ENCODE measurements around the gene ATXN7L3.

The ATXN7L3 gene

DNA sequence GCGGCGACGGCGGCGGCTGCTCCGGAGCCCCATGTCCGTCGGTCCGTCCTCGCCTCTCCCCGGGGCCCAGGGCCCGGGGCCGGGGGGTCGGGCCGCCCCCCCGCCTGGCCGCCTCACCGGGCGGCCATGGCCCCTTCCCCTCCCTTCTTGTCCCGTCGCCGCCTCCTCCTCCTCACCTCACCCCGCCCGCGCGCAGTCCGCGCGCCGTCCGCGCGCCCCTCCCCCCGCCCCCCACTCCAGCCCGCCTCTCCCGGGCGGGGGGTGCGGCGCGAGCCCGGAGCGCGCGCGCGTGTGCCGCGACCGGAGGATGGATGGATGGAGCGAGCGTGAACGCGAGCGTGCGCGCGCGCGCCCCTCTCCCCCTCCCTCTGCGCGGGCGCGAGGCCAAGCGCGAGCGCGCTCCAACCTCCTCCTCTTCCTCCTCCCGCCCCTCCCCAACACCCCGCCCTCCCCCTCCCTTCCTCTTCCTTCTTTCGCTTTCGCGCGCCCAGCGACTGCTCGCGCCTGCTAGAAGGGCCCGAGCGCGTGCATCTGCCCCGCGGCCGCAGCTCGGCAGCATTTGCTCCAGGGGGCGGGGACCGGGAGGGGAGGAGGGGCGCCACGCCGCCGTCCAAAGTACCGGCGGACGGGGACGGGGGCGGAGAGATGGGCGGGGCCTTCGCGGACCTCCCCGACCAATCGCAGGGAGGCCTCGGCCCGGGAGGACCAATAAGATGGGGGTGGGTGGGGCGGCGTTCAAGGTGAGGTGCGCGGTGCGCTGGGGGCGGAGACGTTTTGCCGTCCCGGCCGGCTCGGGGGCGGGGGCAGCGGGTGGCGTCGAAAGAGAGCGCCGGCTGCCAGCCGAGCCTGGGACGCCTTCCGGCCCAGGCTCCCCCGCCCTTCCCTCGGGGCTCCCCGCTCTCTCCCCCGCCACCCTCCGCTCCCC lies at the start of gene ATXN7L3 (continued):
- TF ChIP-seq, protein P1, sequence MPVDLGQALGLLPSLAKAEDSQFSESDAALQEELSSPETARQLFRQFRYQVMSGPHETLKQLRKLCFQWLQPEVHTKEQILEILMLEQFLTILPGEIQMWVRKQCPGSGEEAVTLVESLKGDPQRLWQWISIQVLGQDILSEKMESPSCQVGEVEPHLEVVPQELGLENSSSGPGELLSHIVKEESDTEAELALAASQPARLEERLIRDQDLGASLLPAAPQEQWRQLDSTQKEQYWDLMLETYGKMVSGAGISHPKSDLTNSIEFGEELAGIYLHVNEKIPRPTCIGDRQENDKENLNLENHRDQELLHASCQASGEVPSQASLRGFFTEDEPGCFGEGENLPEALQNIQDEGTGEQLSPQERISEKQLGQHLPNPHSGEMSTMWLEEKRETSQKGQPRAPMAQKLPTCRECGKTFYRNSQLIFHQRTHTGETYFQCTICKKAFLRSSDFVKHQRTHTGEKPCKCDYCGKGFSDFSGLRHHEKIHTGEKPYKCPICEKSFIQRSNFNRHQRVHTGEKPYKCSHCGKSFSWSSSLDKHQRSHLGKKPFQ (tag by site-specific recombination; IDR thresholded peaks at IDR 0.05) = no peak
- TF ChIP-seq ZNF76 (tag by site-specific recombination; IDR thresholded peaks at IDR 0.05; ENCODE audit: borderline replicate concordance, low read depth) (no peak), ZFHX2 (tag by site-specific recombination; conservative IDR thresholded peaks at IDR 0.05) (peak; percentile 13; the same call in 1 of the 2 replicates), SP7 (tag by site-specific recombination; IDR thresholded peaks at IDR 0.05) (no peak), KLF1 (tag by site-specific recombination; IDR thresholded peaks at IDR 0.05) (0 out of 2 replicates have a peak, but pooled peaks have one; percentile 35), ZNF266 (tag by site-specific recombination; IDR thresholded peaks at IDR 0.05; ENCODE audit: low read depth) (no peak), ZBTB48 (tag by site-specific recombination; IDR thresholded peaks at IDR 0.05) (no peak), ZNF138 (tag by site-specific recombination; IDR thresholded peaks at IDR 0.05; ENCODE audit: borderline replicate concordance) (no peak), ZNF335 (tag by site-specific recombination; conservative IDR thresholded peaks at IDR 0.05) (no peak), SP3 (tag by site-specific recombination; IDR thresholded peaks at IDR 0.05) (peak; percentile 95), ZNF292 (tag by site-specific recombination; IDR thresholded peaks at IDR 0.05; ENCODE audit: borderline replicate concordance, low read depth) (no peak), SCRT1 (tag by site-specific recombination; IDR thresholded peaks at IDR 0.05; ENCODE audit: borderline replicate concordance) (no peak), ZNF302 (tag by site-specific recombination; IDR thresholded peaks at IDR 0.05; ENCODE audit: low read depth) (no peak), TCF7L2 (IDR thresholded peaks at IDR 0.05; ENCODE audit: borderline replicate concordance, low read depth, low read length) (no peak), ZNF174 (tag by site-specific recombination; IDR thresholded peaks at IDR 0.05) (no peak), KLF9 (tag by site-specific recombination; IDR thresholded peaks at IDR 0.05; ENCODE audit: low read depth) (peak; percentile 87), KLF16 (tag by site-specific recombination; IDR thresholded peaks at IDR 0.05) (peak; percentile 56; the same call in 1 of the 2 replicates), ZNF211 (tag by site-specific recombination; IDR thresholded peaks at IDR 0.05; ENCODE audit: low read depth) (no peak), ZNF155 (tag by site-specific recombination; IDR thresholded peaks at IDR 0.05) (no peak), KLF10 (tag by site-specific recombination; IDR thresholded peaks at IDR 0.05) (peak; percentile 78)
- TF ChIP-seq, protein P2, sequence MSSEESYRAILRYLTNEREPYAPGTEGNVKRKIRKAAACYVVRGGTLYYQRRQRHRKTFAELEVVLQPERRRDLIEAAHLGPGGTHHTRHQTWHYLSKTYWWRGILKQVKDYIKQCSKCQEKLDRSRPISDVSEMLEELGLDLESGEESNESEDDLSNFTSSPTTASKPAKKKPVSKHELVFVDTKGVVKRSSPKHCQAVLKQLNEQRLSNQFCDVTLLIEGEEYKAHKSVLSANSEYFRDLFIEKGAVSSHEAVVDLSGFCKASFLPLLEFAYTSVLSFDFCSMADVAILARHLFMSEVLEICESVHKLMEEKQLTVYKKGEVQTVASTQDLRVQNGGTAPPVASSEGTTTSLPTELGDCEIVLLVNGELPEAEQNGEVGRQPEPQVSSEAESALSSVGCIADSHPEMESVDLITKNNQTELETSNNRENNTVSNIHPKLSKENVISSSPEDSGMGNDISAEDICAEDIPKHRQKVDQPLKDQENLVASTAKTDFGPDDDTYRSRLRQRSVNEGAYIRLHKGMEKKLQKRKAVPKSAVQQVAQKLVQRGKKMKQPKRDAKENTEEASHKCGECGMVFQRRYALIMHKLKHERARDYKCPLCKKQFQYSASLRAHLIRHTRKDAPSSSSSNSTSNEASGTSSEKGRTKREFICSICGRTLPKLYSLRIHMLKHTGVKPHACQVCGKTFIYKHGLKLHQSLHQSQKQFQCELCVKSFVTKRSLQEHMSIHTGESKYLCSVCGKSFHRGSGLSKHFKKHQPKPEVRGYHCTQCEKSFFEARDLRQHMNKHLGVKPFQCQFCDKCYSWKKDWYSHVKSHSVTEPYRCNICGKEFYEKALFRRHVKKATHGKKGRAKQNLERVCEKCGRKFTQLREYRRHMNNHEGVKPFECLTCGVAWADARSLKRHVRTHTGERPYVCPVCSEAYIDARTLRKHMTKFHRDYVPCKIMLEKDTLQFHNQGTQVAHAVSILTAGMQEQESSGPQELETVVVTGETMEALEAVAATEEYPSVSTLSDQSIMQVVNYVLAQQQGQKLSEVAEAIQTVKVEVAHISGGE (tag by site-specific recombination; conservative IDR thresholded peaks at IDR 0.05; ENCODE audit: low read depth) = peak; percentile 23; the same call in 1 of the 2 replicates
- TF ChIP-seq, protein P3, sequence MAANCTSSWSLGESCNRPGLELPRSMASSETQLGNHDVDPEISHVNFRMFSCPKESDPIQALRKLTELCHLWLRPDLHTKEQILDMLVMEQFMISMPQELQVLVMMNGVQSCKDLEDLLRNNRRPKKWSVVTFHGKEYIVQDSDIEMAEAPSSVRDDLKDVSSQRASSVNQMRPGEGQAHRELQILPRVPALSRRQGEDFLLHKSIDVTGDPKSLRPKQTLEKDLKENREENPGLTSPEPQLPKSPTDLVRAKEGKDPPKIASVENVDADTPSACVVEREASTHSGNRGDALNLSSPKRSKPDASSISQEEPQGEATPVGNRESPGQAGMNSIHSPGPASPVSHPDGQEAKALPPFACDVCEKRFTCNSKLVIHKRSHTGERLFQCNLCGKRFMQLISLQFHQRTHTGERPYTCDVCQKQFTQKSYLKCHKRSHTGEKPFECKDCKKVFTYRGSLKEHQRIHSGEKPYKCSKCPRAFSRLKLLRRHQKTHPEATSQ (tag by site-specific recombination; IDR thresholded peaks at IDR 0.05) = no peak
- TF ChIP-seq, protein P4, sequence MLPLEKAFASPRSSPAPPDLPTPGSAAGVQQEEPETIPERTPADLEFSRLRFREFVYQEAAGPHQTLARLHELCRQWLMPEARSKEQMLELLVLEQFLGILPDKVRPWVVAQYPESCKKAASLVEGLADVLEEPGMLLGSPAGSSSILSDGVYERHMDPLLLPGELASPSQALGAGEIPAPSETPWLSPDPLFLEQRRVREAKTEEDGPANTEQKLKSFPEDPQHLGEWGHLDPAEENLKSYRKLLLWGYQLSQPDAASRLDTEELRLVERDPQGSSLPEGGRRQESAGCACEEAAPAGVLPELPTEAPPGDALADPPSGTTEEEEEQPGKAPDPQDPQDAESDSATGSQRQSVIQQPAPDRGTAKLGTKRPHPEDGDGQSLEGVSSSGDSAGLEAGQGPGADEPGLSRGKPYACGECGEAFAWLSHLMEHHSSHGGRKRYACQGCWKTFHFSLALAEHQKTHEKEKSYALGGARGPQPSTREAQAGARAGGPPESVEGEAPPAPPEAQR (tag by site-specific recombination; IDR thresholded peaks at IDR 0.05) = no peak
- TF ChIP-seq, protein P5, sequence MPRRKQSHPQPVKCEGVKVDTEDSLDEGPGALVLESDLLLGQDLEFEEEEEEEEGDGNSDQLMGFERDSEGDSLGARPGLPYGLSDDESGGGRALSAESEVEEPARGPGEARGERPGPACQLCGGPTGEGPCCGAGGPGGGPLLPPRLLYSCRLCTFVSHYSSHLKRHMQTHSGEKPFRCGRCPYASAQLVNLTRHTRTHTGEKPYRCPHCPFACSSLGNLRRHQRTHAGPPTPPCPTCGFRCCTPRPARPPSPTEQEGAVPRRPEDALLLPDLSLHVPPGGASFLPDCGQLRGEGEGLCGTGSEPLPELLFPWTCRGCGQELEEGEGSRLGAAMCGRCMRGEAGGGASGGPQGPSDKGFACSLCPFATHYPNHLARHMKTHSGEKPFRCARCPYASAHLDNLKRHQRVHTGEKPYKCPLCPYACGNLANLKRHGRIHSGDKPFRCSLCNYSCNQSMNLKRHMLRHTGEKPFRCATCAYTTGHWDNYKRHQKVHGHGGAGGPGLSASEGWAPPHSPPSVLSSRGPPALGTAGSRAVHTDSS (tag by site-specific recombination; IDR thresholded peaks at IDR 0.05) = peak; percentile 72; the same call in 1 of the 2 replicates
- TF ChIP-seq, protein P6, sequence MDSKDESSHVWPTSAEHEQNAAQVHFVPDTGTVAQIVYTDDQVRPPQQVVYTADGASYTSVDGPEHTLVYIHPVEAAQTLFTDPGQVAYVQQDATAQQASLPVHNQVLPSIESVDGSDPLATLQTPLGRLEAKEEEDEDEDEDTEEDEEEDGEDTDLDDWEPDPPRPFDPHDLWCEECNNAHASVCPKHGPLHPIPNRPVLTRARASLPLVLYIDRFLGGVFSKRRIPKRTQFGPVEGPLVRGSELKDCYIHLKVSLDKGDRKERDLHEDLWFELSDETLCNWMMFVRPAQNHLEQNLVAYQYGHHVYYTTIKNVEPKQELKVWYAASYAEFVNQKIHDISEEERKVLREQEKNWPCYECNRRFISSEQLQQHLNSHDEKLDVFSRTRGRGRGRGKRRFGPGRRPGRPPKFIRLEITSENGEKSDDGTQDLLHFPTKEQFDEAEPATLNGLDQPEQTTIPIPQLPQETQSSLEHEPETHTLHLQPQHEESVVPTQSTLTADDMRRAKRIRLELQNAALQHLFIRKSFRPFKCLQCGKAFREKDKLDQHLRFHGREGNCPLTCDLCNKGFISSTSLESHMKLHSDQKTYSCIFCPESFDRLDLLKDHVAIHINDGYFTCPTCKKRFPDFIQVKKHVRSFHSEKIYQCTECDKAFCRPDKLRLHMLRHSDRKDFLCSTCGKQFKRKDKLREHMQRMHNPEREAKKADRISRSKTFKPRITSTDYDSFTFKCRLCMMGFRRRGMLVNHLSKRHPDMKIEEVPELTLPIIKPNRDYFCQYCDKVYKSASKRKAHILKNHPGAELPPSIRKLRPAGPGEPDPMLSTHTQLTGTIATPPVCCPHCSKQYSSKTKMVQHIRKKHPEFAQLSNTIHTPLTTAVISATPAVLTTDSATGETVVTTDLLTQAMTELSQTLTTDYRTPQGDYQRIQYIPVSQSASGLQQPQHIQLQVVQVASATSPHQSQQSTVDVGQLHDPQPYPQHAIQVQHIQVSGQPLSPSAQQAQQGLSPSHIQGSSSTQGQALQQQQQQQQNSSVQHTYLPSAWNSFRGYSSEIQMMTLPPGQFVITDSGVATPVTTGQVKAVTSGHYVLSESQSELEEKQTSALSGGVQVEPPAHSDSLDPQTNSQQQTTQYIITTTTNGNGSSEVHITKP (tag by site-specific recombination; IDR thresholded peaks at IDR 0.05) = no peak
